ENCODE results near the gene CLCA1.

Gene CLCA1

GRCh38 chr1:86527306-86527705 is 58.6 kb downstream of the CLCA1 start:
- Histone ChIP-seq H3K9me3 (ENCODE audit: severe bottlenecking) (peaks cover 2% of the 10 kb centered on the region), H3K27ac (no peak overlapping the region), H3K36me3 (no peaks in the 10 kb centered on the region), H3K4me3 (ENCODE audit: low read depth, low read length) (no peak overlapping the region), H3K27me3 (ENCODE audit: insufficient read depth, low read depth, severe bottlenecking) (no peaks in the 10 kb centered on the region)
- DNase-seq: no peak
- TF ChIP-seq, protein P1, sequence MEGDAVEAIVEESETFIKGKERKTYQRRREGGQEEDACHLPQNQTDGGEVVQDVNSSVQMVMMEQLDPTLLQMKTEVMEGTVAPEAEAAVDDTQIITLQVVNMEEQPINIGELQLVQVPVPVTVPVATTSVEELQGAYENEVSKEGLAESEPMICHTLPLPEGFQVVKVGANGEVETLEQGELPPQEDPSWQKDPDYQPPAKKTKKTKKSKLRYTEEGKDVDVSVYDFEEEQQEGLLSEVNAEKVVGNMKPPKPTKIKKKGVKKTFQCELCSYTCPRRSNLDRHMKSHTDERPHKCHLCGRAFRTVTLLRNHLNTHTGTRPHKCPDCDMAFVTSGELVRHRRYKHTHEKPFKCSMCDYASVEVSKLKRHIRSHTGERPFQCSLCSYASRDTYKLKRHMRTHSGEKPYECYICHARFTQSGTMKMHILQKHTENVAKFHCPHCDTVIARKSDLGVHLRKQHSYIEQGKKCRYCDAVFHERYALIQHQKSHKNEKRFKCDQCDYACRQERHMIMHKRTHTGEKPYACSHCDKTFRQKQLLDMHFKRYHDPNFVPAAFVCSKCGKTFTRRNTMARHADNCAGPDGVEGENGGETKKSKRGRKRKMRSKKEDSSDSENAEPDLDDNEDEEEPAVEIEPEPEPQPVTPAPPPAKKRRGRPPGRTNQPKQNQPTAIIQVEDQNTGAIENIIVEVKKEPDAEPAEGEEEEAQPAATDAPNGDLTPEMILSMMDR (IDR thresholded peaks at IDR 0.05; ENCODE audit: low read depth, low read length): no peak

DNA sequence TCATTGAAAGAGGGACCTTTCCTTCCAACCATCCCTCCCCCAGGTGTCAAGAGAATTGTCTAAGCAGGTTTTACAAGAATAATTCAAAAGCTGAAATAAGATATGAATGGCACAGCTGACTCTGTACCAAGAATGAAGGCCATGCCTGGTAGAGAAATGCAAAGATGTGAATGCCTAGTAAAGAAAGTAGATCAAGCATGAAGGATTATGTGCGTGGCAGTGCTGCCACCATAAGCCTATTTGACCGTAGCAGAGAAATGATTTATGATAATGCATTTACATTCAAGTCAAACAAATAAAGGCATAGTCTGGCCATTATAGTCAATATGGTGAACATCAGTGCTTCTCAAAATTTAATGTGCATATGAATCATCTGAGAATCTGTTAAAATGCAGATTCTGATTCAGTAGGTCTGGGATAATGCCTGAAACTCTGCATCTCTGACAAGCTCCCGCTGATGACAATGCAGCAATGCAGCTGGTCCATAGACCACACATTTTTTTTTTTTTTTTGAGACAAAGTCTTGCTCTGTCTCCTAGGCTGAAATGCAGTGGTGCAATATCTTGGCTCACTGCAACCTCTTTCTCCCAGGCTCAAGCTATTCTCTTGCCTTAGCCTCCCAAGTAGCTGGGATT is 61.6 kb downstream of the CLCA1 start:
- no peaks in the 10 kb centered on the region for H3K27me3 ChIP-seq (ENCODE audit: insufficient read depth, low read depth, severe bottlenecking)
- TF ChIP-seq, protein P1 (IDR thresholded peaks at IDR 0.05; ENCODE audit: low read depth, low read length): no peak
- no peak for DNase-seq
- no peak overlapping the region for H3K4me3 ChIP-seq (ENCODE audit: low read depth, low read length)
- H3K27ac ChIP-seq: no peak overlapping the region
- no peaks in the 10 kb centered on the region for H3K9me3 ChIP-seq (ENCODE audit: severe bottlenecking)
- H3K36me3 ChIP-seq: no peaks in the 10 kb centered on the region

GRCh38 chr1:86537928-86538695 is 69.4 kb downstream of the CLCA1 start:
- Histone ChIP-seq H3K9me3 (ENCODE audit: severe bottlenecking) (no peaks in the 10 kb centered on the region), H3K27me3 (ENCODE audit: insufficient read depth, low read depth, severe bottlenecking) (no peaks in the 10 kb centered on the region), H3K4me3 (ENCODE audit: low read depth, low read length) (no peak overlapping the region), H3K27ac (no peak overlapping the region), H3K36me3 (no peaks in the 10 kb centered on the region)
- TF ChIP-seq, protein P1 (IDR thresholded peaks at IDR 0.05; ENCODE audit: low read depth, low read length): no peak
- DNase-seq: no peak

- no peak for DNase-seq
- TF ChIP-seq, protein P1 (IDR thresholded peaks at IDR 0.05; ENCODE audit: low read depth, low read length): no peak
- H3K27me3 ChIP-seq (ENCODE audit: insufficient read depth, low read depth, severe bottlenecking): no peaks in the 10 kb centered on the region
Measured at GRCh38 chr1:86538775-86539174, 70.0 kb downstream of the CLCA1 start.

GRCh38 chr1:86541859-86542258 is 73.1 kb downstream of the CLCA1 start:
- H3K36me3 ChIP-seq: no peaks in the 10 kb centered on the region
- H3K27me3 ChIP-seq (ENCODE audit: insufficient read depth, low read depth, severe bottlenecking): no peaks in the 10 kb centered on the region
- H3K9me3 ChIP-seq (ENCODE audit: severe bottlenecking): no peaks in the 10 kb centered on the region
- TF ChIP-seq, protein P1 (IDR thresholded peaks at IDR 0.05; ENCODE audit: low read depth, low read length): no peak
- no peak overlapping the region for H3K27ac ChIP-seq
- no peak overlapping the region for H3K4me3 ChIP-seq (ENCODE audit: low read depth, low read length)
- DNase-seq: no peak

More at GRCh38 chr1:86538775-86539174, 70.0 kb downstream of the CLCA1 start:
- H3K4me3 ChIP-seq (ENCODE audit: low read depth, low read length): no peak overlapping the region
- no peaks in the 10 kb centered on the region for H3K36me3 ChIP-seq
- H3K9me3 ChIP-seq (ENCODE audit: severe bottlenecking): no peaks in the 10 kb centered on the region
- H3K27ac ChIP-seq: no peak overlapping the region

All from WERI-Rb-1 (cell line).